ENCODE measurements around the gene CALU.

The CALU gene

DNA sequence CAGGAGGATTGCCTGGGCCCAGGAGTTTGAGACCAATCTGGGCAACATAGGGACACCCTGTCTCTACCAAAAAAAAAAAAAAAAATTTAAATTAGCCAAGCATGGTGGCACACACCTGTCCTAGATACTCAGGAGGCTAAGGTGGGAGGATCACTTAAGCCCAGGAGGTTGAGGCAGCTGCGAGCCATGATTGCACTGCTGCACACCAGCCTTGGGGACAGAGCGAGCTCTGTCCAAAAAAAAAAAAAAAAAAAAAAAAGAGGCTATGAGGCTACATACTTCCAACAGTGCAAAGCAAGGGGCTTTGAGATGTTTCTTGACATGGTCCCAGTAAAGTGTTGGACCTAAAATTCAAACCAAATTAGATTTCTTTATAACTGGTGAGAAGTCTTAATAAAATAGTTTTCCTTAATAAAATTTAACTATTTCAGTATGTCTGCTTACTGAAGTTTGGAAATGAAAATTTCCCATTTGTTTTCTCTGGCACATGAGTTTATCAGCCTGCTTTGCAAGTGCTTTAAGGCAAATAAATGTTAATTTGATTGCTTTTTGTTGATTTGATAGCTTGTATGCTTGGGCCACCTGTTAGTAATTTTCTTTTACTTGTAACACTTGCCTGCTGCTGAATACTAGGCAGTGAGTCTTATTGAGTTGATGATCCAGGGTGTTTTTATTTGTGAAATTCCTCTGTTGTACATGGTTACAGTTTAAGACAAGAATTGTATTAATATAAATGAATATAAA is 16.1 kb downstream of the CALU start:
- DNase-seq = no peak

DNA sequence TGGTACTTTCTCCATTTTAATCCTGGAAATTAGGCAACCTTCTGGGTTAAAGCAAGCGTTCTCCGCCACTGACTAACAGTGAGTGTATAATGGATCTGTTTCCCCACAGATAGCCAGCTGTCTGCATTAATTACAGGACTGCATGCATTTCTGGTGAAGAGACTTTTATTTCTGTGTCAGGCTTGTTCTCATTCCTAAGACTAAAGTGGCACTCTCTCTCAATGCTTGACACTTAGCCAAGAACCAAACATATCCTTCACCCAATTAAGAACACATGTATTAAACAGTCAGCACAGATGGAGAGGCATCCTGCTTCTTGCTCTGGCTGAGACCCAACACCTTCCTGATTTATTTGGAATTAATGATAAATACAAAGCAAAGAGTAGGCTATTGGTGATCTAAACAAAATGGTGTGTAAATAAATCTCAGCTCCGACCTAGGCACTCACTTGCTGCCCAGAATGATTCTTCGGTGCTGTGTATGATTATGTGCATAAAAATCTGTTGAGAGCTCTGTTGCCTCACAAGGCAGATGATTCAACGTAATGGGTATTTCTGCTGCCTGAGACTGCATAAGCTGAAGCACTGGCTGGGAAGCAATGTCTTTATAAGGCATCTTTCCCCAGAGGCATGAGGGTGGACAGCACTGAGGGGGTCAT is 16.8 kb downstream of the CALU start:
- DNase-seq = no peak

DNA sequence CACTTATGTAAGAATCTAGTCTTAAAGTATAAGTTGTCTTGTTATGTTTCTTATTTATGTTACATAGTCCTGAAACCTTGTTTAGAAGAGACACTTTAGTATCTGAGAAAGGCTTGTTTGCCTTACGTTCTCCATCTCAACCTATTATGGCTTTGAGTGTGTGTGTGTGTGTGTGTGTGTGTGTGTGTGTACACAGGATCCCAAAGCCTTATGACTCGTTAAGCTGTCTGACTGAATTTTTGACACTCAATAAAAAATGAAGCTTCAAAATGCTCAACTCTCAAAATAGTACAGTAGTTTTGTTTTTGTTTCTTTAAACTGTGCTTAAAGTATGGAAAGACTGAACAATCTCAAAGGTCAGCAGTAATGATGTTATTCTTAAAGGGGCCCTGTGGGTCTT is 18.0 kb downstream of the CALU start:
- no peak for DNase-seq

GRCh38 chr7:128758553-128758952 is 19.4 kb downstream of the CALU start:
- no peak for DNase-seq

DNA sequence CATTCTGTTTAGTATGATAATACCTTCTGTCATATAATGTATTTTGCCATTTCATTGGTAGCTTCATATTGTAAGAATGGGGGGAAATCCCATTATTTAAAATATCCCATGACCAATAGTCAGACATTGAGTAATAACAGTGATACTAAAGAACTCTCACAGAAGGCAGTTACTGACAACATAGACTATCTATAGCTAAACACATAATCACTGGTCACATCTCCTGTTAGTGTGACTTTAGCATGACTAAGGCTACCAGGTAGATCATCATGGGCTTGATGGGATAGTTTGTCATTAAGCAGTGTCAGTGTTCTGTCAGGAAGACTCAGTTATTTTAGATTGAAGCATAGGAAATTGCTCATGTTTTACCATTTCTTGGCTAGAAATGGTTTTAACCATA is 20.1 kb downstream of the CALU start:
- no peak for DNase-seq

DNA sequence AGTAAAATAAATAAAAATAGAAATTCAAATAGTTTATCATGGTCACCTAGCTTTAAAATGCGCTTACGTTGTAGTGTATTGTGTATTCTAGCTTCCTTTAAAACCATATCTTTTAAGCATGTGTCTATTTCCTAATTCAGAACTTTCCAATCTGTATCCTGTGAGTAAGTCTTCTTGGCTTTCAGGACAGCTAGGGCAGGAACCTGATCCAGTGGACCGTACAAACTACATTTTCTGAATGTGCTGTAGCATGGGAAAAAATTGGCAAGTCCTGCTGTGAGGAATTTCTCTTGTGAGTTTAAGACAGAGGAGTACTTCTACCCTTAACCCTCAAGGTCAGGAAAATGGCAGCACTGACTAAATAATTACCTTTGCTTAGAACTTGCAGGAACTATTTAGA is 24.4 kb downstream of the CALU start:
- DNase-seq = no peak

DNA sequence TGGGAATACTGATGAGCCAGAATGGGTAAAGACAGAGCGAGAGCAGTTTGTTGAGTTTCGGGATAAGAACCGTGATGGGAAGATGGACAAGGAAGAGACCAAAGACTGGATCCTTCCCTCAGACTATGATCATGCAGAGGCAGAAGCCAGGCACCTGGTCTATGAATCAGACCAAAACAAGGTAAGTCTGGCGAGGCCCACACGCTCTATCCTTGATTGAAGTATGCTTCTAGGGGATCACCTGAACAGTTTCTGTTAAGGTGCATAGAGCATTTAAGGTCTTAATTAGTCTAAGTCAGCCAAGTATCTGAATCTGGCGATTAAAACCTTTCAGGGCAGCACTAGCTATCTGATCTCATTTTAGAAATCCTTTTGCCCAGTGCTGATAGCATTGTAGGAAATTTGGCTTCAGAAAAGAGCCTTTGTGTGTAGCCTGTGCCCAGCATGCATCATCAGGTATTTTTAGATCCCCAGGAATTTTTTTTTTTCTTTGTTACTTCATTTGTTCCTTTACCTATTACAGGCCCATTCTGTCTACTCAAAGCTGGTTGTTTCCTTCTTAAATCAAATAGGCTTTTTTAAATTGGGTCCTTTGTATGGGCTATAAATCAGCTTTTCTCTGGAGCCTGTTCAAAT is 28.4 kb downstream of the CALU start:
- DNase-seq = no peak

DNA sequence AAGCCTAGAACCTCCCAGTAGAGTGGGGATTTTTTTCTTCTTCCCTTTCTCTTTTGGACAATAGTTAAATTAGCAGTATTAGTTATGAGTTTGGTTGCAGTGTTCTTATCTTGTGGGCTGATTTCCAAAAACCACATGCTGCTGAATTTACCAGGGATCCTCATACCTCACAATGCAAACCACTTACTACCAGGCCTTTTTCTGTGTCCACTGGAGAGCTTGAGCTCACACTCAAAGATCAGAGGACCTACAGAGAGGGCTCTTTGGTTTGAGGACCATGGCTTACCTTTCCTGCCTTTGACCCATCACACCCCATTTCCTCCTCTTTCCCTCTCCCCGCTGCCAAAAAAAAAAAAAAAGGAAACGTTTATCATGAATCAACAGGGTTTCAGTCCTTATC is 31.1 kb downstream of the CALU start:
- DNase-seq = no peak

DNA sequence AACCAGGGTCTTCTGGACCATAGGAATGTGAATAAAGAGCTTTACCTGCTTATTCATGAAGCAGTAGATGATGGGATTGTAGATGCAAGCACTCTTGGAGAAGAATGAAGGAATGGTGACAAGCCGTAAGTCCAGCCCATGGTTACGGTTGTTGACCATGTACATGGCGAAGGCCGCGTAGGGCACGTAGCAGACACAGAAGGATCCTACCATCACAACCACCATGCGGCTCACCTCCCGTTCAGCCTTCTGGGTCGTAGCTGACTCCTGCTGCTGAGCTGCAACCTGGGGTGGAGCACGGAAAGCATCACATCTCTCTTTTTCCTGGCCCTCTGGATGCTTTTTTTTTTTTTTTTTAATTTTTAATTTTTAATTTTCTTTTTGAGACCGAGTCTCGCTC is 34.4 kb downstream of the CALU start:
- no peak for DNase-seq

GRCh38 chr7:128774029-128774689 is 35.0 kb downstream of the CALU start:
- DNase-seq = no peak

DNA sequence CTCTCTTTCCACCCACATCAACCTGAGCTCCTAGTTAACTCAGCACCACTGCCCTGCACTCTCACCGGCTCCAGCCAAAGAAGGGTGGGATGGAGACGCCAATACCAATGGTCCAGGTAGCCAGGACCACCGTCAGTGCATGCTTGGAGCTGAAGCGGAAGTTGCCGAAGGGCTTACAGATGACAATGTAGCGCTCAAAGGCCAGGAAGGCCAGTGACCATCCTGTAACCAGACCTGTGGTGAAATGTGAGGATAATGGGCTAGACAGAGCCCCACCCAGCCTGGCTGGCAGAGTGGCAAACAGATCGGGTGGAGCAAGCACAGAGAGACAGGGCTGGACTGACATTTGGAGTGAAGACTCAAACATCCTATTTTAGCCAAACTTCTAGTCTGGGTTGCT is 35.8 kb downstream of the CALU start:
- DNase-seq = no peak

GRCh38 chr7:128775744-128776474 is 36.8 kb downstream of the CALU start, which contains the start of gene OPN1SW:
OPN1SW (minus strand) TSS chr7:128775794; CDS start chr7:128775781, 13 bp downstream.
- no peak for DNase-seq

- DNase-seq = no peak
These were observed 38.3 kb downstream of the CALU start for GRCh38 chr7:128777156-128778123.

DNA sequence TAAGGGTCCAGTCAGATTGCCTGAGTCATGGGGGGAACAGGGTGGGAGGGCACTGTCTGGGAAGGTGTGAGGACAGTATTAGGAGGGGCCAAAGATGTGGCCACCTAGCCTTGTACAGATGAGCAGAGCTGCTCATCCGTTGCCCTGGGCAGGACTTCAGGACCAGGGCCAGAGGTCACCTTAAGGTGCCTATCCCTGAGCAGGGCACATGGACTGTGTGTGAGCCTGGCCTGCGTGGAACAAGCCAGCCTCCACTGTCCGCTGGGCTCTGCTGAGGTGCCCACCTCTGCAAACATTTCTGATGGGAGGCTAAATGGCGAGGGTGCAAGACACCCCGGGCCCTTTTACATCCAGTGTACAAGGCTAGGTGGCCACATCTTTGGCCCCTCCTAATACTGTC is 39.8 kb downstream of the CALU start:
- DNase-seq = no peak

DNA sequence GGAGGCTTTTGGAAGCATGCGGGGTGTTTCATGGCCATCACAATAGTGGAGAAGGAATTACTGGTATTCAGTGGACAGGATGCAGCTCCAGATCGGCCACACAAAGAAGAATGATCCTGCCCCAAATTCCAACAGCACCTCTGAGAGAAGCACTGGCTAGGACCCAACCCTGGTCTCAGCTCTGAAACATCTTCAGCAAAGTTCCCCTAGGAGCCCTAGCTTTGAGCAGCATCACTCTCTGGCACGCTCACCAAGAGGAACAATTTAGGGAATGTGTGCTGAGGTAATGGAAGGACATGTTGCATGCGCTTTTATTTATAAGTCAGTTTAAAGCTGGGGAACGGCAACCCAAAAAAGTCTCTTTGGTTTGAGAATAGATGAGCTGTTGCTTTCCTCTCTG is 42.0 kb downstream of the CALU start:
- no peak for DNase-seq

DNA sequence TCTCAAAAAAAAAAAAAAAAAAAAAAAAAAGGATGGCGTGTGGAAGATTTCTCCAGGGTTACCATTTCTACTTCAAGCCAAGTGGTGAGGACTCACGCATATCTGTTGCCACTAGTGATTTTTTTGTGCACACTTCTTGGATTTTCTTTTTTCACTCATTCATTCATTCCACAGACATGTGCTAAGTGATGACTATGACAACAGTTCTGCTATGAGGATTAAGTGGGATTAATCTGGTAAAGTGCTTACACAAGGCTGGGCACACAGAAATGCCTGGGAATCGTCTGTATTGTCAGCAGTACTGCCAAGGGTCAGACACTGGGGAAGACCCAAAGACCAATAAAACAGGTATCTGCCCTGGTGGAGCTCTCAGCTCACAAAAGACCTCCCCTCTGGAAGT is 42.7 kb downstream of the CALU start:
- DNase-seq = no peak

DNA sequence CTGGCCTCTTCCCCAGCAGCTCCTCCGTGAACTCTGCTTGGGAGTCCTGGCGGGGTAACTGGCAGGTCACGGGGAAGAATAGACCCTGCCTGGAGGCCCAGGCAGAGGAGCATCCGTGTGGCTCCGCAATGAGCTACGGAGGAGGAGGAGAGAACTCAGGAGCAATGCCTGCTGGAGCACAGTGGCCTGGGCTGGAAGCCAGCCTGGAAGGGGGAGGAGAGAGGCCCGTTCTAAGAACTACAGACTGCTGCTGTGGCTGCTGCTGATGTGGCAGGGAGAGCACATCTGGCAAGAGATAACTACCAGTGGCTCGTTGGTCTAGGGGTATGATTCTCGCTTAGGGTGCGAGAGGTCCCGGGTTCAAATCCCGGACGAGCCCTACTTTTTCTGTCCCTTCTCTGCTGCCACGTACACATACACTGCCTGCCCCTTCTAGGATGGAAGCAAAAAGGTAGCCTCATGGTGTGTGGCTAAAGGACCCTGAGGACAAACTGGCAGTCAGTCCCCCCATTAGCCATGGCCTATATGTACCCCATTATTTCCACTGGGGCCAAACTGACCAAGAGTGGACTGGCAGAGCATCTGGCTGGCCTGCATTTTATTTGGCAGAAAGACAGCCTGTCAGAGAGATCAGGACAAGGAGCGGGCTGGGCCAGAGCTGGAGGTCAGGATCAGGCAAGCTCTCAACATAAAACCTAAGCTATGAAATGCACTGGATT is 44.1 kb downstream of the CALU start:
- DNase-seq = no peak

DNA sequence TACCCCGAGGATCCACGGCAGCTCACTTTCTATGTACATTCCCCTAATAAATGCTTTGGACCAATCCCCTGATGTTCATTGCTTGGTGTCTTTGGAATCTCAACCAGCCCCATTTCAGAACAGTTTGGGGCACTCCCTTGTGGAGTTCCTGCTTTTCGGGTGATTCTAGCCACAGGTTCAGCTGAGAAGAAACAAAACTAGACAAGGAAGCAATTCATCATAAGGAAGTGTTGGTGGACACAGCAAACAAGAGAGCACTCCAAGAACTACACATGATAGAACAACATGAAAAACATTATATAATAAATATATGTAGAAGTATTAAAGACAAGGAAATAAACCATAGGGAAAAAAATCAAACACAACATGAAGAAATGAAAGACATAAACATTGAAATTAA is 46.6 kb downstream of the CALU start:
- no peak for DNase-seq

- DNase-seq = no peak
These were observed 49.6 kb downstream of the CALU start for GRCh38 chr7:128788446-128789412.

Data from activated gamma-delta T cell (primary cell).